NCI-H510A treated with DMSO at 0.1 percent for 48 hours (cell line): ENCODE data around the gene GRIN1.

Experiments used
- DNase-seq: peaks from one replicate; lab custom pipeline; 2025; lab: John Stamatoyannopoulos, UW

Gene GRIN1

DNA sequence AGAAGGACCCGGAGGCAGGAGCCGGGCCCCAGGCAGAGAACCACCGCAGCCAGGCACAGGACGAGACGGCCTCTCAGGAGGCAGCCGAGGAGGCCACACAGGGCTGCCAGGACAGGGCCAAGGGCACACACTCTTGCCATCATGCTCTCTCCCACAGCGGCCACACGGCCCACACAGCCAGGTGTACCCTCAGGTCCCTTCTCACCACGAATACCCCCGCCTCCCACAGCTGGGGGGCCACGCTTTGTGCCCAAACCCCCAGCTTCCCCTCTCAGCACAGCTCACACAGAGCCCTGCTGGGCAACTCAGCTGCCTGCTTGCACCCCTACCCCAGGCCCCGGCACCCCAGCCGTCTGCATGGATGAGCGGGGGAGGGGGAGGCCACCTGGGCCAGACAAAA lies 54.8 kb downstream of the GRIN1 start:
- no peak for DNase-seq

DNA sequence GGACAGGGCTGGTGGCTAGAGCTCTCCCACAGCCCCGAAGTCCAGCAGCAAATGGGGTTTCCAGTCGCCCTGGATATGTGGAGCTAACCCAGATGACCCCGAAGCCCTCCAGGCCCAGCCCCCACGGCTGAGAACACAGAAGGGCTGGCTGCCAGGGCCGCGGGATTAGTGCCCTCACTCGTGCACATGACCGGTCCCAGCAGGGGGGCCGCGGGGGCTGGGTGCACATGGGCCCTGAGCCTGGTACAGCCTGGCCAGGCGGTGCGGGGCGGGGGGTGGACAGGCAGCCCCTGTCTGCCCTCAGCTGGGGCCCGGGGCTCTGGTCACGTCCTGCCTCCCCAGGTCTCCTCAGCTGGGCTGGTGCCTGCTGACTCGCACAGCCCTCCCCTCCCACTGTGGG lies 55.4 kb downstream of the GRIN1 start:
- no peak for DNase-seq

DNA sequence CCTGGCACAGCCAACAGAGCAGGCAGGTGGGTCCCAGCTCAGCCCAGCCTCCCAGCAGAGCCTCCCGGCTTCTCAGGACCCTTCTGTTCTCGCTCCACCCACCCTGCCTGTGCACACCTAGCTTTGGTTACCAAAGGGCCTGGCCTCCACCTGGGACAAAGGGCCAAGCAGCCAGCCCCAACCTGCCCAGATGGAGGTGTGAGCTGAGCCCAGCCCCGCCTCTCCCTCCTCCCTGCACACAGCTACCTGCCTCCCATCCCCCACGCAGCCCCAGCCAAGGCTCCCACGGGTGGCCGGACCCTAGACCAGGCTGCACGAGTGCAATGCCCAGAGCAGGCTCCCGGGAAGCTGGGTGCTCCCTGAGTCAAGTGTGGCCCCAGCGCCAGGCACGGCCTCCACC lies 56.0 kb downstream of the GRIN1 start:
- peak; percentile 75 for DNase-seq

DNA sequence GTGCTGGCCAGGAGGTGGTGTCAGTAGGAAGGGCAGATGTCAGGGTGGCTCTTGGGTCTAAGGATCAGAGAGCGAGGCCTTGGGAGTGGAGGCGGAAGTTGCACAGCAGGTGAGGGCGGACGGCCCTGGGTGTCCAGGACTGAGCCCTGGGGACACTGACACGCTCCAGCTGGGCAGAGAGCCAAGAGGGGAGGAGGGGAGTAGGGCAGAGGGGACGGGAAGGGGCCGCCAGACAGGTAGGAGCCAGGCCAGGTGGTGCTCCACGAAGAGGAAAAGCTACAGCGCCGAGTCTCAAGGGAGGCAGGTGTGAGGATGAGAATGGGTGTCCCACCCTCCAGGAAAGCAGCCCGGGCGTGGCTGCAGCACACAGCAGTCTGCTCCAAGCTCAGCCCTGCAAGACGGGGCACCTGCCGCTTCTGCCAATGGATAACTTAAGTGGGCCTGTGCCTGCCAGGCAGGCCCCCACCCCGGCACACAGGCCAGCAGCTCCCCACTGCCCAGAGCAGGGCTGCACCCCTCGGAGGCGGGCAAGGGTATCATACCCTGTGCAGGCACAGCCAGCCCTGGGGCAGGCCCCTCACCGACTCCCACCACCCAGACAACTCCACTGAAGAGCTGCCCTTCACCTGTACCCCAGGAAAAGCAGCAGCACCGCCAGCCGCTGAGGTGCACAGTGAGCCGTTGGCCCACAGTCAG lies 56.7 kb downstream of the GRIN1 start:
- DNase-seq = peak; percentile 94

DNA sequence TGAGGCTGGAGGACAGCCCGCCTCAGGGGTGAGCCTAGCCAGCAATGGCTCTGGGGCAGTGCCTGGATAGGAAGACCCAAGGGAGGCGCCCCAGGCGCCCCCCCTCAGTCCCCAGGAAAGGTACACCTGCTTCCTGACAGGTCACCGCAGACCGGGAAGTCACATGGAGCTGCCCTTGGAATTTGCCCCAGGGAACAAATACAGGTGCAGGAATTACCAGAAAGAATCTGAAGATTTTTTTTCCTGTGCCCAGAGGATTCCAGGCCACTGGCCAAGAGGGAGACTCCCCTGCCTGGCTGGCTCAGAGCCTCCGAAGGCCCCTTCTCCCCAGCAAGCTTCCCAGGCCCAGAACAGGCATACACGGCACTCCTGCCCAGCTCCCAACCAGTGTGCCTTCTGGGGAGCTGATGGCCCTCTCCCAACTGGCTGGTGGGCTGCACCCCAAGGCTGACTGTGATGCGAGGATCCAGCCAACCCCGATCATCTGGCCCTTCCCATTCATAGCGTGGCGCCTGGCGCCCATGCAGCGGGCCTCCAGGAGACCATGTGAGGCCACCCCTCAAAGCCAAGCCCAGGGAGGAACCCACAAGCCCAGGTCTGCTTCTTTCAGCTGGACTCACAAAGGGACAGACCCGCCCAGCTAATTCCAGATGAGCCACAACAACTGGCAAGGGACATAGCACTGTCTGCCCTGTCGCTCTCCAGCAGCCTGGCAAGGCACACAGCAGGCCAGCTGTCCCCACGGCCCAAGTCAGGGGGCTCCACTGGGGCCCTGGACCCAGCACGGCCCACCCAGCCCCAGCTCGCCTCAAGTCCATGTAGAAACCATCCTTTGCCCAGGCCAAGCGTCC lies 59.3 kb downstream of the GRIN1 start:
- peak; percentile 14 for DNase-seq

DNA sequence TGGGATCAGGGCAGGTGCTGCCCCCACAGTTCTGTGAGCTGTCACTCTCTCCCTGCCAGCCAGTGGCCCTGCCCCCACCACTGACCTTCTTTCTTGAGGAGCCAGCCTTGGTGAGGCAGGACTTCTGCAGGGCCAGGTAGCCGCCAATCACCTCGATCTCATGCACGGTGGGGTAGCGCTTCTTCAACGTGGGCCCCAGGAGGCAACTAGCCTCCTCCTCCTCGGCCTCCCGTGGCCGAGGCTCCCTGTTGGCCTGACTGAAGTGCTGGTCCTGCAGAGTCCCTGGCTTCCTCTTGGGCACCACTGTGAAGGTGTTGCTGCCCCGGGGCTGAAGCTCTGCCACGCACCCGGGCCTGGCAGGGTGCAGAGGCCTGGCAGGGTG lies 59.9 kb downstream of the GRIN1 start:
- no peak for DNase-seq

DNA sequence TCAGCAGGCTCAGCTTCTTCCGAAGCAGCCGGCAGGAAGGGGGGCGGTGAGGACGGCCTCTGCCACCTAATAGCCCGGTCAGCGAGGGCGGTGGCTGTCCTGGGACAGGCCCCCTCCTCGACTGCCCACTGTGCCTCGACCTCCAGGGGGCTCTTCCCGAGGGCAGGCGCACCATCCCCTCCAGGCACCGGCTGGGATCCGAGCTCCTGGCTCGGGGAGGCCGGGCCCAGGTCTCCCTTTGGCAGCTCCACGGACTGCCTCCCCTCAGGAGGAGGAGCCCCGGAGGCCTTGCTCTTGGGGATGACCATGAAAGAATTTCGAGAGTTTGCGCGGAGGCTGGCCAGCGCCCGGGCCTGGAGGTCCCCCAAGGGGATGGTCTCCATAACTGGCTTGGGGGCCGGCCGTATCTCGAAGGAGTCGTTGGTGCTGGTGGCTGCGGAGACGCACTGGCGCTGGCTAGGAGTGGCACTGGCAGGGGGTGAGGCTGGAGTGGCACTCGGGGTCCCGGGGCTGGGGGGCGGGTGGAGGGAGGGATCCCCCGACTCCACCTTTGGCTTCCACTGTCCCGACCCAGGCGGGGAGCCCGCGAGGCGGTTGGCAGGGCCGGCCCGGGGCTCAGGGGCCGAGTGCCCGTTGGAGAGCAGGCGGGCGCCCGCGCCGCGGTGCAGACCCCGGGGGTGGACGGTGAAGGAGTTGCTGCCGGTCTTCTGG lies 60.6 kb downstream of the GRIN1 start:
- DNase-seq = no peak

DNA sequence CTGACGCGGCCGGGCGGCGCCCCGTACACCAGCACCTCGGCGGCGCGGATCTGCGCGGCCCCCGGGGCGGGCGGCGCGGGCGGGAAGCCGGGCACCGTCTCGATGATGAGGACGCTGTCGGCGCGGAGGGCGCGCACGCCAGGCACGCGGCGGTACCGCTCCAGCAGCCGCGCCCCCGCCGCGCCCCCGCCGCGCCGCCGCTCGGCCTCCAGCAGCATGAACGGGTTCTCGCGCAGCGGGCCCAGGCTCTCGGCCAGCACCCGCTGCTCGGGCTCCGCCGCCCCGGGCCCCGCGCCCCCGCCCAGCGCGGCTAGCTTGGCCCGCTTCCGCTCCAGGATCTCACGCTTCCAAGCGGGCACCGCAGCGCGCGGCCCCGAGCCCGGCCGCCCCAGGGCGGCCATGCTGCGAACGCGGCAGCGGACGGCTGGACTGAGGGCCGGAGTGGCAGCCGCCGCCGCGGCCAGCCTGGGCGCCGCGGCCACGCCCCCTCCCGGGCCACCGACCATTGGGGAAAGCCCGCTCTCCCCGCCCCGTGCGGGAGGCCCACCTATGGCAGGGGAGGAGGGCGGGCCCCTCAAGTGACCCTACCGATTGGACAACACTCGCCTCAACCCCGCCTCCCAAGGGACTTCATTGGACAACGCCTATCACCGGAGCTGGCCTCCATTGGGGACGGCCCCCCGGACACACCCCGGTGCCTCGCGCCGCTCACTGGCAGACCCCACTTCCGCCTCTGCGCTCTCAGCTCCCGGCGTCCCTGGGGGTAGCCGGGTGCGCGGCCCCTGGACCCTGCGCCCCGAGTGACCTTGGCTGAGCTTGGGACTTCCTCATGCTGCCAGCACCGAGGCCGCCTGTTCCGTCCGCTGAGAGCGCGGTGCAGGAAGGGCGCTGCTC lies 61.6 kb downstream of the GRIN1 start, which contains the start of gene TPRN:
Gene TPRN (minus strand): TSS at position 431 of the 894 bp plus-strand sequence. CDS start 30 bp downstream, at position 401.
- peak; percentile 96 for DNase-seq

DNA sequence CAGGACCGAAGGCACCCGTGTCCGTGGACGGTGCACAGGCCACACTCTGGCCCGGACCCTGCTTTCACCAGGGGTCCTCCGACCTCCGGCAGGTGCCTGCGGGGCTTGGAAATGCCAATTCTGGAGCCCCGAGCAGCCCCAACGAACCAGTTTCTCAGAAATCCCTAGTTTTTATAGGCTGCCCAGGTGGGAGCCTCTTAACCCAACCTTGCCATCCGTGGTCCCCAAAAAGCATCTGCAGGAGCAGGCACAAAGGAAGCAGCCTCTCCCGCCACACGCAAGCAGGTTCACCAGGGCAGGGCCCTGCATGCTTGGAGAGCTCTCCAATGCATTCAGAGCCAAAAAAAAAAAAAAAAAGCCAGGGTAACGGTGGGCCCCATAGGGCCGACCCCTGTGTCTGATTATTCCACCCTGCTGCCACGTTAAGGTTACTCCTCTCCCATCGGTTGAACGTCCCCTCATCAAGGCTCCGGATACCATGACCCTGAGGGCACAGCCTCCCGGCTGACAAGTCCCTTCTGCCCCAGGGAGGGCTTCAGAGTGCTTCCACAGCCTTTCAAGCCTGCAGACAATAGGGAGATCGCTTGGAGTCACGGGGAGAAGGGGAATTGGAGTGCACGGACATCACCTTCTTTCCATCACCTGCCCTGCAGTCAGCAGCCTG lies 62.4 kb downstream of the GRIN1 start:
- no peak for DNase-seq

DNA sequence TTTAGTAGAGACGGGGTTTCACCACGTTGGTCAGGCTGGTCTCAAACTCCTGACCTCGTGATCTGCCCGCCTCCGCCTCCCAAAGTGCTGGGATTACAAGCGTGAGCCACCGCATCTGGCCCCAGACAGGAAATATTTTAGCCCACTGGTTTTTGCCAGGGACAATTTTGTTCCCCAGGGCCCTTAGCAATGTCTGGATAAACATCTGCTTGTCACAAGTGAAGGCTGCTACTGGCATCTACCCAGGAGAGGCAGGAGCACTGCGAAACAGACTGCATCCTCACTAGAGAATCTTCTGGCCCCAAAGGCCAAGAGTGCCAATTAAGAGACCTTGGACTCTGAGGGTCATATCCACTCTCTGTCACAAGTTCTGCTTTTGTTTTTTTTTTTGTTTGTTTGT lies 64.0 kb downstream of the GRIN1 start:
- DNase-seq = no peak

DNA sequence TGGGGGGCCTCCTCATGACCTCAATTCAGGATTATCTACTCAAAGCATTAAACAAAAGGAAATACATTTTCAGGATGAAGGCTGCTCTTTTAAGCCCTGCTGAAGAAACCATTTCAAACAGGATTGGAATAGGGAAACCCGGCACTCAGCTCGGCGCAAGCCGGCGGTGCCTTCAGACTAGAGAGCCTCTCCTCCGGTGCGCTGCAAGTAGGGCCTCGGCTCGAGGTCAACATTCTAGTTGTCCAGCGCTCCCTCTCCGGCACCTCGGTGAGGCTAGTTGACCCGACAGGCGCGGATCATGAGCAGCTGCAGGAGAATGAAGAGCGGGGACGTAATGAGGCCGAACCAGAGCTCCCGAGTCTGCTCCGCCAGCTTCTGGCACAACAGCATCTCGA lies 65.8 kb downstream of the GRIN1 start:
- DNase-seq = no peak

DNA sequence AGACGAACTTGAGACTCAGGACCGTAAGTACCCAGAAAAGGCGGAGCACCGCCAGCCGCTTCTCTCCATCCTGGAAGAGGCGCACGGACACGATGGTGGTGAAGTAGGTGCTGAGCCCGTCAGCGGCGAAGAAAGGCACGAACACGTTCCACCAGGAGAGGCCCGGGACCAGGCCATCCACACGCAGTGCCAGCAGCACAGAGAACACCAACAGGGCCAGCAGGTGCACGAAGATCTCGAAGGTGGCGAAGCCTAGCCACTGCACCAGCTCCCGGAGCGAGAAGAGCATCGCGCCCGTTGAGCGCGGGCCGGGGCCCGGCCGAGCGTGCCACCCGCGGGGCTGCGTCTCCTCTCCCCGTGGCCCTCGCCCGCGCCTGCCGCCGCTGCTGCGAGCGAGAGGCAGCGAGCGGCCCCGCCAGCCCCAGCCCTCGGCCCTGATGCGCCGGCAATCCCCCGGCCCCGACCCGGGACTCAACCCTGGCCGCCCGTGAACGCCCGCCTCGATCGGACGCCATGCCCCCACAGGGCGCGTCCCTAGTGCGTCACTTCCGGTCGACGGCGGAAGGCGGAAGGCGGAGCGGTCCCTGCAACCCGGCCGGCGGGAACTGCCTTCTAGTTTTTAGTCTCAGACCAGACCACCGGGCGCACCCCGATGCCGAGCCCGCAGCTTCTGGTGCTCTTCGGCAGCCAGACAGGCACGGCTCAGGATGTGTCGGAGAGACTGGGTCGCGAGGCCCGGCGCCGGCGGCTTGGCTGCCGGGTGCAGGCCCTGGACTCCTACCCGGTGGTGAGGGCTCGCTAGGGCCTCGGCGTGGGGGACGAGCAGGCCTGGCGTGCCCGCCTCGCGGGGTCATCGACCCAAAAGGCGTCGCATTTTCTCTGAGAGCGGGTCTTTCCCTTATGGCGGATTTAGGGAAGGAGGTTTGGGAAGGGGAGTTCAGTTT lies 66.4 kb downstream of the GRIN1 start, which contains the start of the genes NDOR1 and TMEM203:
Gene NDOR1 (plus strand): TSS at position 575 of the 944 bp plus-strand sequence. CDS start 78 bp downstream, at position 653.
Gene TMEM203 (minus strand): TSS at position 523 of the 944 bp plus-strand sequence. CDS start 234 bp downstream, at position 289.
- peak; percentile 63 for DNase-seq

DNA sequence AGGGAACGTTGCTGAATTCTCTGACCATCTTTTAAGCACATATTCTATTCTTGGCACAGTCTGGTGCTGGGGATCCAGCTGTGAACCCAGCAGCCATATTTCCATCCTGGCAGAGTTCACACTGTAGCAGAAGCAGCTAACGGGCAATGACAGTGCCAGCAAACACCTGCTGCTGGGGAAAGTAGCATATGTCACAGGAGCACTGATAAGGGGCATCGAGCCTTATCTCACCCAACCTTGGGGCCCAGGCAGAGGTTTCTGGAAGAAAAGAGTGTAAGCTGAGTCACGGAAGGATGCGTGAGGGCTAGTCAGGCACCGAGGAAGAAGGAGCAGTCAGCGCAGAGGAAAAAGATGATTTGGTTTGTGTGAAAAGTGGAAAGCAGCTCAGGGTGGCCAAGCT lies 67.6 kb downstream of the GRIN1 start:
- DNase-seq = no peak

DNA sequence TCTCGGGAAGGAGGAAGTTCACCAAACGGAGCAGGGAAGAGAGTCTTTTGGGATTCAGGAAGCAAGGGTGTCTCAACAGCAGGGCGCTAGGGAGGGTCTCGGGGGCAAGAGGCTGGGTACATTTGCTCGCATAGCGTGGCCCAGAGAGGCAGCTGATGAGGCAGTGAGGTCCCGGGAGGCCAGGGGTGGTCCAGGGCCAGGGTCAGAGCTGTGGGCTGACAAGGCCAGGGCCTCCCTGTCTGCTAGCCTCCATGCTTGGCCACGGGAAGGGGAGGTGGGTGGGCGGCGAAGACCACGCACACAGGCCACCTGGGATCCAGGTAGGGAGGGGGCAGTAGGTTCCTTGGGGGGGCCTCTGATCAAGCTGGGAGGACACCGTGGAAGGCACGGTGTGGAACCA lies 72.6 kb downstream of the GRIN1 start:
- no peak for DNase-seq

DNA sequence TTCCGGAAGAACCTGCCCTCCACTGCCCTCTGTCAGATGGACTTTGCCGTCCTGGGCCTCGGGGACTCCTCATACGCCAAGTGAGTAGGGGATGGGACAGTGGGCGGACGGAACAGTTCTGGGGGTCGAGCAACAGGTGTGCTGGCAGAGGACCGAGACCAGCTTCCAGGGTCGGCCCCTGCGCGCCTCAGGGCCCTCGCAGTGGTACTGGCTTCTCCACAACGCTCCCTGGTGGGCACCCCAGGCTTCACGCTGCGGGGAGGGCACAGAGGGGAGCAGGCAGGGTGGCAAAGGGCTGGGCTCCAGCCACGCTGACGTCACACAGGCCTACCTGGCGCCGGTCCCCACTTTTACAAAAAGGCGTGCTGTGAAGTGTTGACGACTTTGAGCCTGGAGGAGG lies 73.6 kb downstream of the GRIN1 start:
- DNase-seq = no peak

DNA sequence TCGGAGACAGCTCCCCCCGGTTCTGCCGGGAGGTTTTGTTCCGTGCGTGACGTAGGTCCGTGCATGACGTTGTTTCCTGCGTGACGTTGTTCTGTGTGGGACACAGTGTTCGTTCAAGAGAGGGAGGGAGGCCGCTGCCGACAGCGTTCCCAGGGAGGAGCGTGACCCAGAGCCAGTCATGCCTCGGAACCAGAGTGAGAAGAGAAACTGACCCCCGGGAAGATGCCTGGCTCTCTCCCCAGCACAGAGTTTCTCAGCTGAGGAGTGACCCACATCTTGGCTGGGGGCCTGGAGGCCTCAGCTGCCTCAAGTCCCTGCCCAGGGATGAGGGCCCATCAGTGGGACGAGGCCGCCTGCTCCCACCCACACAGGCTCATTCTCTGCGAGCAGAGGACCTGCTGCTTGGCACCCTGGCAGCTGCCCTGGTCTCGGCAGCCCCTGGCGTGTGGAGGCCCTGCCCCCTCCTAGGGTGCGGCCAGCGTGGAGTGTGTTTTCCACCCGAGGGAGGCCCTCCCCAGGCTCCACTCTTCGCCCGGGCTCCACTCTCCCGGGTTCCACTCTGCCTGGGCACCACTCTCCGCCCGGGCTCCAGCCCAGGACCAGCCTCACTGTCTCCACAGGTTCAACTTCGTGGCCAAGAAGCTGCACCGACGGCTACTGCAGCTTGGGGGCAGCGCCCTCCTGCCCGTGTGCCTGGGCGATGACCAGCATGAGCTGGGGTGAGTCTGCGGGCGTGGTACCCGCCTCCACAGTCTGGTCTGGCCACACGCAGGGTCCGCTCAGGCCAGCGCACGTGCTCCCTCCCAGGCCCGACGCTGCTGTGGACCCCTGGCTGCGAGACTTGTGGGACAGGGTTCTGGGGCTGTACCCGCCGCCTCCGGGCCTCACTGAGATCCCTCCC lies 74.5 kb downstream of the GRIN1 start:
- no peak for DNase-seq

DNA sequence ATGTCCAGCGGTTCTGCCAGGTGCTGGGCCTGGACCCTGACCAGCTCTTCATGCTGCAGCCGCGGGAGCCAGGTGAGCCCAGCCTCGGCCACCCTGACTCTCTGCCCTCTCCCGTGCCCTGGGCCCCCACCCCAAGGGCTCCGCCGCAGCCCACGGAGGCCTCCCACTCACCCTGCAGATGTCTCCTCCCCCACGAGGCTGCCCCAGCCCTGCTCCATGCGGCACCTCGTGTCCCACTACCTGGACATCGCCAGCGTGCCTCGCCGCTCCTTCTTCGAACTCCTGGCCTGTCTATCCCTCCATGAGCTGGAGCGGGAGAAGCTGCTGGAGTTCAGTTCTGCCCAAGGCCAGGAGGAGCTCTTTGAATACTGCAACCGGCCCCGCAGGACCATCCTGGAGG lies 75.7 kb downstream of the GRIN1 start:
- DNase-seq = no peak

DNA sequence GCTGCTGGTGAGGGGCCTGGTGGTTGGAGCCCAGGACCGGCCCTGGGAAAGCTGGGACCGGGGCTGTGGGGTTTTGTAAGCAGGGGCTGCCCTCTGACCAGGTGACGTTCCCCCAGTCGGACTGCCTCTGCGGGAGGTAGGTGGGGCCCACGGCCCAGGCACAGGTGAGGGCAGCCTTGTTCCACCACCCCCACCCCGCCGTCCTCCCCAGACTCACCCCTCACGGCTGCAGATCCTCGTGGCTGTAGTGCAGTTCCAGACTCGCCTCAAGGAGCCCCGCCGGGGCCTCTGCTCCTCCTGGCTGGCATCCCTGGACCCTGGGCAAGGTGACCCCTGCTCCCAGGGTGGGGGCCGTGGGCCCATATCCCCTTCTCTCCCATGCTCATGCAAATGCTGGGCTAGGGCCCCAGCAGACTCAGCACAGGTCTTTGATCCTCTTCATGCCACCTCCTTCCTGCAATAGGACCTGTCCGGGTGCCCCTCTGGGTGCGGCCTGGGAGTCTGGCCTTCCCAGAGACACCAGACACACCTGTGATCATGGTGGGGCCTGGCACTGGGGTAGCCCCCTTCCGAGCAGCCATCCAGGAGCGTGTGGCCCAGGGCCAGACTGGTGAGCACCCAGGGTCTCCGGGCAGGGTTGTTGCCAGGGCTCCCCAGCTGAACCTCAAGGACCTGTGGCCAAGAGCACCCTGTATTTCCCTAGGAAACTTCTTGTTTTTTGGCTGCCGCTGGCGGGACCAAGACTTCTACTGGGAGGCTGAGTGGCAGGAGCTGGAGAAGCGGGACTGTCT lies 76.4 kb downstream of the GRIN1 start:
- DNase-seq = no peak
